Endothelial cell of umbilical vein (primary cell): ENCODE results near the gene PKMYT1. TPM values are rescaled to one million over a fixed set of nuclear protein-coding genes. Genes with fewer than 3 reads are reported as not detected.

Experiments used
- BruUV-seq: library from RNA; stranded (reverse); fragments of 400-500 nt; replicated peaks from 2 replicates; lab custom pipeline; 2021; lab: Mats Ljungman, UMichigan
- CTCF ChIA-PET: fragments of 300-600, 350-600 bp; sonication (Branson Sonifier 250); formaldehyde crosslinking; loops from one replicate; lab custom pipeline; 2021; ENCODE audit warnings: antibody characterized with exemption, inconsistent platforms; lab: Charles Lee
- POLR2A ChIA-PET: fragments of 300-600, 350-600 bp; sonication (Branson Sonifier 250); formaldehyde crosslinking; loops from one replicate; lab custom pipeline; 2021; ENCODE audit warnings: antibody characterized with exemption, inconsistent platforms; lab: Charles Lee
- DNase-seq: peaks from one replicate; pipeline ENCODE4 v3.0.0-alpha.2; 2011; ENCODE audit warnings: low read depth, low spot score
- FAIRE-seq: peaks from 2 replicates; lab custom pipeline; 2011; peaks lifted over from hg19 to GRCh38; lab: Jason Lieb, UNC
- H2AFZ ChIP-seq: 2 replicates; pipeline ENCODE4 v1.6.0; 2012; ENCODE audit warnings: low read depth, low read length, control low read depth, inconsistent platforms
- H3K27ac ChIP-seq: 2 replicates; pipeline ENCODE4 v1.5.1; 2011; ENCODE audit warnings: low read depth, mild to moderate bottlenecking, control low read depth, low read length, moderate library complexity; ENCODE audit not compliant: insufficient read depth
- H3K27me3 ChIP-seq, 2 experiments: 2 replicates each; pipeline versions ENCODE4 v1.6.0 to v1.6.1; 2011; ENCODE audit warnings: low read length in 2 of 2, mixed read lengths in 1 of 2; ENCODE audit not compliant: control insufficient read depth in 2 of 2, insufficient read depth in 2 of 2
- H3K36me3 ChIP-seq, 2 experiments: 2 replicates in 1 of 2; 3 replicates in 1 of 2; pipeline ENCODE4 v1.5.1; 2011; ENCODE audit warnings: low read length in 2 of 2, mild to moderate bottlenecking in 1 of 2, moderate library complexity in 1 of 2; ENCODE audit not compliant: control insufficient read depth in 2 of 2, insufficient read depth in 2 of 2; ENCODE audit errors: extremely low read depth in 1 of 2
- H3K4me1 ChIP-seq: 3 replicates; pipeline ENCODE4 v1.5.1; 2011; ENCODE audit warnings: mild to moderate bottlenecking, low read length; ENCODE audit not compliant: control insufficient read depth, insufficient read depth; ENCODE audit errors: extremely low read depth
- H3K4me2 ChIP-seq: 2 replicates; pipeline ENCODE4 v1.6.1; 2011; ENCODE audit warnings: low read length, control low read depth, mixed read lengths; ENCODE audit not compliant: insufficient read depth
- H3K4me3 ChIP-seq, 3 experiments: fragments of 200-600 bp in 1 of 3; sonication (generic), shearing (Covaris generic) in 1 of 3; replicated peaks in 1 of 3; 2 replicates each; pipeline ENCODE4 v1.5.1; 2011 to 2016; ENCODE audit warnings: control low read depth in 3 of 3, low read length in 3 of 3, mild to moderate bottlenecking in 2 of 3, inconsistent platforms in 1 of 3, low read depth in 1 of 3, moderate library complexity in 1 of 3; ENCODE audit not compliant: insufficient read depth in 1 of 3
- H3K79me2 ChIP-seq: 2 replicates; pipeline ENCODE4 v1.6.0; 2012; ENCODE audit warnings: low read length, inconsistent platforms; ENCODE audit not compliant: control insufficient read depth, insufficient read depth
- H3K9ac ChIP-seq: replicated peaks from 2 replicates; pipeline ENCODE3; 2011; ENCODE audit warnings: low read length, control low read depth; ENCODE audit not compliant: insufficient read depth; ENCODE audit errors: extremely low read depth
- H3K9me1 ChIP-seq: replicated peaks from 3 replicates; pipeline ENCODE4 v1.6.0; 2011; ENCODE audit warnings: mild to moderate bottlenecking, low read length; ENCODE audit not compliant: control insufficient read depth, insufficient read depth; ENCODE audit errors: extremely low read depth
- H3K9me3 ChIP-seq: replicated peaks from 2 replicates; pipeline ENCODE4 v1.5.1; 2012; ENCODE audit warnings: low read length, inconsistent platforms; ENCODE audit not compliant: control insufficient read depth, insufficient read depth
- H4K20me1 ChIP-seq: replicated peaks from 2 replicates; pipeline ENCODE3; 2011; ENCODE audit warnings: mild to moderate bottlenecking, low read length; ENCODE audit not compliant: control insufficient read depth, insufficient read depth; ENCODE audit errors: extremely low read depth
- CTCF ChIP-seq, 2 donors: IDR thresholded peaks; 1 replicate in 1 of 2; 2 replicates in 1 of 2; pipeline ENCODE4 v1.5.1; 2011; ENCODE audit warnings: low read length in 2 of 2, mild to moderate bottlenecking in 2 of 2, moderate library complexity in 2 of 2, control low read depth in 1 of 2, inconsistent platforms in 1 of 2, low read depth in 1 of 2; ENCODE audit not compliant: insufficient read depth in 1 of 2; ENCODE audit errors: extremely low read depth in 1 of 2
- EZH2 ChIP-seq: IDR thresholded peaks from 2 replicates; pipeline ENCODE4 v1.6.1; 2012; ENCODE audit warnings: borderline replicate concordance, low read depth, mild to moderate bottlenecking, moderate library complexity, low read length, inconsistent platforms; ENCODE audit not compliant: severe bottlenecking
- FOS ChIP-seq: IDR thresholded peaks from 2 replicates; pipeline ENCODE4 v1.6.1; 2011; ENCODE audit warnings: mild to moderate bottlenecking, low read length, moderate library complexity, borderline replicate concordance; ENCODE audit not compliant: insufficient read depth
- GATA2 ChIP-seq: IDR thresholded peaks from 2 replicates; pipeline ENCODE4 v1.7.0; 2011; ENCODE audit warnings: low read depth, mild to moderate bottlenecking, moderate library complexity, mixed read lengths, low read length; ENCODE audit not compliant: insufficient read length, insufficient read depth
- JUN ChIP-seq: IDR thresholded peaks from 2 replicates; pipeline ENCODE4 v1.6.1; 2011; ENCODE audit warnings: borderline replicate concordance, low read depth; ENCODE audit not compliant: insufficient read length, insufficient read depth
- MAX ChIP-seq: IDR thresholded peaks from 2 replicates; pipeline ENCODE4 v1.6.1; 2011; ENCODE audit not compliant: insufficient read depth, insufficient read length
- MYC ChIP-seq: IDR thresholded peaks from one replicate; pipeline ENCODE4 v1.6.1; 2011; ENCODE audit warnings: mild to moderate bottlenecking, low read depth, low read length
- POLR2A ChIP-seq: IDR thresholded peaks from 2 replicates; pipeline ENCODE4 v1.6.1; 2012; ENCODE audit warnings: low read depth, mild to moderate bottlenecking, control low read depth, low read length
- POLR2AphosphoS5 ChIP-seq: IDR thresholded peaks from 2 replicates; pipeline ENCODE4 v1.6.1; 2012; ENCODE audit warnings: low read depth, mild to moderate bottlenecking, control low read depth, low read length, moderate library complexity; ENCODE audit not compliant: insufficient read depth
- dilution Hi-C: fragments of 300-500 bp; cut with MboI; formaldehyde crosslinking; loops from one replicate; pipeline ENCODE4 v1.15.0; 2019; ENCODE audit warnings: low sequenced_read_pairs; ENCODE audit not compliant: extremely low pct_ligation_motif_present
- intact Hi-C: fragments of 100-400 bp; cut with micrococcal nuclease; formaldehyde crosslinking; loops from one replicate; pipeline ENCODE4 v1.10.0; 2022
- polyA plus RNA-seq, 4 experiments: library from polyadenylated mRNA; depleted of rRNA in 3 of 4; stranded (reverse) in 3 of 4; unstranded in 1 of 4; fragments of >200 nt; gene quantifications; 2 replicates each; pipeline versions ENCODE4 v1.2.1 to v1.2.3, GENCODE V29; 2011 to 2012; ENCODE audit warnings: missing spikeins in 1 of 4
- total RNA-seq: library from RNA; stranded (reverse); gene quantifications from 2 replicates; pipeline ENCODE4 v1.2.3, GENCODE V29; 2021

The PKMYT1 gene
- total and polyA plus RNA-seq, 2 donors (not counting 3 experiments of a cell fraction or from before 2014, with no cell fraction given): 26.1 to 48.5 TPM

DNA sequence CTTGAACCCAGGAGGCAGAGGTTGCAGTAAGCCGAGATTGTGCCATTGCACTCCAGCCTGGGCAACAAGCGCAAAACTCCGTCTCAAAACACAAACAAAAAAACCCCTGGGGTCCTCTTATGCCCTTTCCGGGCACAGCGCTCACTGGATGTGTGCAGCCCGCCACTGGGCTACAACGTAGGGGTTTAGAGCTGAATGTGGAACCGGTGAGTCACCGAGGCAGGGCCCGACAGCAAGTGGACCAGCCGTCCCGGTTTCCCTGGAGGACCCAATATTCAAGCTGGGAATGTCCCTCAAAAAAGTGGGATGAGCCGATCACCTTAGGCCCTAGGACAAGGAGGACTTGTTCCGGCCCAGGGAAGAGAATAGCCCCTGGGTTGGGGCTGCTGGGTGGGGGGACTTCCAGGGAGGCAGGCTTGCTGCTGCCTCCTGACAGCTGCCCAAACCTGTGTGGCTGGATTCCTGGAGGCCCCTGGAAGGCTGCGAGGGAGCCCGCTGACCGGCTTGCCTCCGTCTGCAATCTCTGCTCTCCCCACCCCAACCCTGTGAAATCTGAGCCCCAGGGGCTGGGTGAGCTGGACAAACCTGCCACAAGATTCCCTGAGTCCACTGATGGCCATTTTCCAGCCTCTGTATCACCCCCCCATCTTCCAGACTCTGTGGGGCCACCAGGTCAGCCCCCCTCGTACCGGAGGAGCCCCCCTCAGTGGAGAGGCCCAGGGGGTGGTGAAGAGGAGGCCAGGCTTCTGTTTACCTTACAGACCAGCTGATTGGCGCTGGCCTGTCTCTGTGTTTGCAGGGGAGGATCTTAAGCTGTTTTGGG, 29.5 kb upstream of the PKMYT1 start:
- Histone ChIP-seq H3K4me3 (no peak overlapping the region), H3K9ac (no peak overlapping the region), H4K20me1 (no peaks in the 10 kb centered on the region), H2AFZ (no peak overlapping the region), H3K4me2 (no peak overlapping the region), H3K36me3 (no peaks in the 10 kb centered on the region), H3K27ac (no peak overlapping the region), H3K9me3 (no peaks in the 10 kb centered on the region), H3K79me2 (no peaks in the 10 kb centered on the region), H3K4me1 (peaks cover 16% of the 10 kb centered on the region), H3K9me1 (no peaks in the 10 kb centered on the region), H3K27me3 (peaks cover 20 to 21% of the 10 kb centered on the region in 2 experiments)
- BruUV-seq: no TSS peak
- dilution Hi-C loops: no loop called here
- intact Hi-C loops: no loop called here
- FAIRE-seq (no peak), DNase-seq (no peak)
- POLR2A ChIA-PET: interaction anchor here (1.2 kb wide), 1 partner anchor 10 kb away, joined by 6 read pairs; the partner anchor contains the start of gene TNFRSF12A
- TF ChIP-seq MAX (no peak), JUN (no peak), EZH2 (no peak), FOS (no peak), POLR2AphosphoS5 (no peak)
- CTCF ChIA-PET: interaction anchor here (1.8 to 2.0 kb wide), 3 partner anchors 11 to 40 kb away, joined by 4 to 9 read pairs (median 7); partner anchors contain the start of genes PAQR4 and TNFRSF12A

GRCh38 chr16:3008690-3009037, 28.4 kb upstream of the PKMYT1 start:
- H3K9me3 ChIP-seq: no peaks in the 10 kb centered on the region
- no peak overlapping the region for H3K4me3 ChIP-seq
- FAIRE-seq: no peak
- H3K79me2 ChIP-seq: no peaks in the 10 kb centered on the region
- H2AFZ ChIP-seq: no peak overlapping the region
- H3K27me3 ChIP-seq: peaks cover 19 to 20% of the 10 kb centered on the region in 2 experiments
- H3K9me1 ChIP-seq: no peaks in the 10 kb centered on the region
- BruUV-seq: no TSS peak
- H4K20me1 ChIP-seq: no peaks in the 10 kb centered on the region
- H3K9ac ChIP-seq: no peak overlapping the region
- no peak overlapping the region for H3K27ac ChIP-seq
- no peak overlapping the region for H3K4me2 ChIP-seq
- dilution Hi-C loops: no loop called here
- intact Hi-C loops: no loop called here
- H3K4me1 ChIP-seq: peaks cover 16% of the 10 kb centered on the region
- ChIA-PET POLR2A (interaction anchor here (1.8 kb wide), 1 partner anchor 12 kb away, joined by 11 read pairs; the partner anchor contains the start of gene TNFRSF12A), CTCF (interaction anchor here (1.7 to 1.8 kb wide), 3 partner anchors 11 to 23 kb away, joined by 6 to 10 read pairs (median 8); partner anchors contain the start of gene TNFRSF12A)
- no peaks in the 10 kb centered on the region for H3K36me3 ChIP-seq
- DNase-seq: no peak
- TF ChIP-seq CTCF (IDR thresholded peaks at IDR 0.05; ENCODE audit: extremely low read depth in 1 of 2, insufficient read depth in 1 of 2, low read depth in 1 of 2, low read length in 2 of 2) (no peak), MYC (no peak), POLR2A (no peak), EZH2 (no peak), FOS (no peak), GATA2 (no peak), JUN (no peak), POLR2AphosphoS5 (no peak), MAX (no peak)
